ENCODE results near the gene KRT5.

DNA sequence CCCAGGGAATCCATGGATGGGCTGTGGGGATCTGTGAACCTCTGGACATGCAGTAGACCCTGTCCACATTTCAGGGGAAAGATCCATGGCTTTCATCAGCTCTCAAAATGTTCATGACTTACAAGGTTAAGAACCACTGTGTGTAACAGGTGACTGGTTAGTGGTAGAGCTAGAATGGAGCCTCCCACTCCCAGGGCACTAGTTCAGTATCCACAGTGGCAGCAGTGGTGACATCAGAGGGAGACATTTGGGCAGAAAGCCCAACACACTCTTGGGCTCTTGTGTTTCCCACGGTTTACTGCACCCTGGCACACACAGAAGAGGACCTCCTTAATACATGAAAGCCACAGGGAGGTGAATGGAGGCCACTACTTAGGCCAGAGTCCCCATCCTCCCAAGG is 44.4 kb upstream of the KRT5 start:
- TF ChIP-seq POLR2A (IDR thresholded peaks at IDR 0.05), result no peak
- TF ChIP-seq, protein P1, sequence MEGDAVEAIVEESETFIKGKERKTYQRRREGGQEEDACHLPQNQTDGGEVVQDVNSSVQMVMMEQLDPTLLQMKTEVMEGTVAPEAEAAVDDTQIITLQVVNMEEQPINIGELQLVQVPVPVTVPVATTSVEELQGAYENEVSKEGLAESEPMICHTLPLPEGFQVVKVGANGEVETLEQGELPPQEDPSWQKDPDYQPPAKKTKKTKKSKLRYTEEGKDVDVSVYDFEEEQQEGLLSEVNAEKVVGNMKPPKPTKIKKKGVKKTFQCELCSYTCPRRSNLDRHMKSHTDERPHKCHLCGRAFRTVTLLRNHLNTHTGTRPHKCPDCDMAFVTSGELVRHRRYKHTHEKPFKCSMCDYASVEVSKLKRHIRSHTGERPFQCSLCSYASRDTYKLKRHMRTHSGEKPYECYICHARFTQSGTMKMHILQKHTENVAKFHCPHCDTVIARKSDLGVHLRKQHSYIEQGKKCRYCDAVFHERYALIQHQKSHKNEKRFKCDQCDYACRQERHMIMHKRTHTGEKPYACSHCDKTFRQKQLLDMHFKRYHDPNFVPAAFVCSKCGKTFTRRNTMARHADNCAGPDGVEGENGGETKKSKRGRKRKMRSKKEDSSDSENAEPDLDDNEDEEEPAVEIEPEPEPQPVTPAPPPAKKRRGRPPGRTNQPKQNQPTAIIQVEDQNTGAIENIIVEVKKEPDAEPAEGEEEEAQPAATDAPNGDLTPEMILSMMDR (IDR thresholded peaks at IDR 0.05), result no peak
